WERI-Rb-1 (cell line): ENCODE data around the gene KIAA1143.
A peak's percentile ranks its signal among the peaks of the same experiment; 100 is the strongest.

ENCODE experiments used
- DNase-seq: peaks from one replicate; pipeline ENCODE4 v3.0.0-alpha.2; 2020
- H3K27ac ChIP-seq: fragments of 250-450 bp; sonication (Bioruptor Pico); 2 replicates; pipeline ENCODE4 v1.5.1; 2020; ENCODE audit warnings: mild to moderate bottlenecking, moderate library complexity
- H3K27me3 ChIP-seq: fragments of 250-450 bp; sonication (Bioruptor Pico); 2 replicates; pipeline ENCODE4 v1.5.1; 2021; ENCODE audit warnings: mild to moderate bottlenecking, low read depth, moderate library complexity; ENCODE audit not compliant: insufficient read depth, severe bottlenecking
- H3K36me3 ChIP-seq: fragments of 250-450 bp; sonication (Bioruptor Pico); 2 replicates; pipeline ENCODE4 v1.5.1; 2020; ENCODE audit warnings: mild to moderate bottlenecking, moderate library complexity
- H3K4me3 ChIP-seq: 2 replicates; pipeline ENCODE4 v1.5.1; 2011; ENCODE audit warnings: low read depth, mild to moderate bottlenecking, control low read depth, low read length
- H3K9me3 ChIP-seq: fragments of 250-450 bp; sonication (Bioruptor Pico); 2 replicates; pipeline ENCODE4 v1.5.1; 2021; ENCODE audit warnings: mild to moderate bottlenecking, moderate library complexity; ENCODE audit not compliant: severe bottlenecking
- CTCF ChIP-seq: IDR thresholded peaks from 2 replicates; pipeline ENCODE4 v1.5.1; 2011; ENCODE audit warnings: low read depth, mild to moderate bottlenecking, control low read depth, inconsistent platforms, low read length

The KIAA1143 gene

GRCh38 chr3:44761424-44762169 lies at the start of gene KIAA1143, which contains the start of gene KIF15:
TSS of gene KIAA1143 (minus strand) at chr3:44761619. CDS start at chr3:44761602, 17 bp downstream.
TSS of gene KIF15 (plus strand) at chr3:44761794. CDS start at chr3:44761866, 72 bp downstream.
- peak; percentile 13; the same call in 1 of the 2 replicates for TF ChIP-seq CTCF
- peaks cover 33% of the 10 kb centered on the region for H3K36me3 ChIP-seq

GRCh38 chr3:44805960-44806359 lies 44.5 kb upstream of the KIAA1143 start:
- H3K4me3 ChIP-seq: no peak overlapping the region
- H3K27me3 ChIP-seq: no peaks in the 10 kb centered on the region
- peaks cover 59% of the 10 kb centered on the region for H3K36me3 ChIP-seq
- H3K27ac ChIP-seq: no peak overlapping the region
- no peak for TF ChIP-seq CTCF
- no peaks in the 10 kb centered on the region for H3K9me3 ChIP-seq
- no peak for DNase-seq

More at GRCh38 chr3:44761424-44762169, at the start of gene KIAA1143, which contains the start of gene KIF15:
- no peaks in the 10 kb centered on the region for H3K27me3 ChIP-seq
- peak within 1 kb of the TSS; percentile 93 for H3K27ac ChIP-seq
- no peaks in the 10 kb centered on the region for H3K9me3 ChIP-seq
- peak; percentile 95 for DNase-seq
- H3K4me3 ChIP-seq: peak within 1 kb of the TSS; percentile 100

DNA sequence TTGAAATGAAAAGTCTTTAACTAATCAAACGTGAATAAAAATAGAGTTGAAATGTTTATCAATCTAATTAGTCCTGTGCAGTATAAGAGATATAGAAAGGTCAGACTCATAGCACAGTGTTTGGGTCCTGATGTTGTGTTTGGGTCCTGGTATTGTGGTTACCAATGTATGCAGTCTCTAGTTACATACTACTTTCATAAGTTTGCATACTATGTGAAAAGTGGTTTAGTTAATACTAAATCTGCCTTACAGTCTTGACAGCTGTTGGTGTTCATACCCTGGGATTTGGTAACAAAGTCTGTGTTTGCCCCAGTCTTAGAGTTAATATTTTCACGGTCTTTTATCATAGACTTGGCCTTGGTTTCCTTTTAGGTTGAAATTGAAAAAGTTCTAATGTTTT lies 41.9 kb upstream of the KIAA1143 start:
- H3K4me3 ChIP-seq: no peak overlapping the region
- peaks cover 73% of the 10 kb centered on the region for H3K36me3 ChIP-seq
- no peak for TF ChIP-seq CTCF
- no peak for DNase-seq
- H3K9me3 ChIP-seq: no peaks in the 10 kb centered on the region
- H3K27me3 ChIP-seq: no peaks in the 10 kb centered on the region
- no peak overlapping the region for H3K27ac ChIP-seq

GRCh38 chr3:44802011-44802410 lies 40.6 kb upstream of the KIAA1143 start:
- peaks cover 80% of the 10 kb centered on the region for H3K36me3 ChIP-seq
- no peaks in the 10 kb centered on the region for H3K27me3 ChIP-seq
- TF ChIP-seq CTCF: no peak
- H3K27ac ChIP-seq: no peak overlapping the region
- DNase-seq: no peak
- H3K4me3 ChIP-seq: no peak overlapping the region
- H3K9me3 ChIP-seq: no peaks in the 10 kb centered on the region

DNA sequence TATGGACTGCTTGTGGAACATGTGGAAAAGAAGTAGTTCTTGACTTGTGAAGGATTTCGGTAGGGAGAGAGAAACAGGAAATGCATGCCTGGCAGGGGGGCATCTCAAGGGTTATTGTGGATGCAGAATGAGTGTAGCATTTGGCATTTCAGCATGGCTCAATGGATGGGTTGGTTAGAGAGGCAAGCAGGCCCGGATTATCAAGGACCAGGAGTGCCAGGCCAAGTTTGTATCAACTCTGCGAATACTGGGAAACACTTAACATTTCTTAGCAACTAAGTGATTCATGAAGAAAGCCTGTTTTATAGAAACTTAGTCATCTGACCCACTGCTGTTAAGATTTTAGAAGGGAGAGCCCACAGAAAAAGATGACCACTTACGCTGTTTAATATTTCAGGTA lies 33.8 kb upstream of the KIAA1143 start:
- Histone ChIP-seq H3K4me3 (no peak overlapping the region), H3K27me3 (no peaks in the 10 kb centered on the region), H3K36me3 (peaks cover 66% of the 10 kb centered on the region), H3K9me3 (no peaks in the 10 kb centered on the region), H3K27ac (no peak overlapping the region)
- TF ChIP-seq CTCF: no peak
- no peak for DNase-seq
